ENCODE data around the gene NHLH2. TPM values are rescaled to one million over a fixed set of nuclear protein-coding genes. Genes with fewer than 3 reads are reported as not detected.

The NHLH2 gene
- polyA plus RNA-seq, 1 donor, result not detected

- DNase-seq, result no peak
Observed at GRCh38 chr1:115838431-115839028, 2.4 kb downstream of the NHLH2 start.

DNA sequence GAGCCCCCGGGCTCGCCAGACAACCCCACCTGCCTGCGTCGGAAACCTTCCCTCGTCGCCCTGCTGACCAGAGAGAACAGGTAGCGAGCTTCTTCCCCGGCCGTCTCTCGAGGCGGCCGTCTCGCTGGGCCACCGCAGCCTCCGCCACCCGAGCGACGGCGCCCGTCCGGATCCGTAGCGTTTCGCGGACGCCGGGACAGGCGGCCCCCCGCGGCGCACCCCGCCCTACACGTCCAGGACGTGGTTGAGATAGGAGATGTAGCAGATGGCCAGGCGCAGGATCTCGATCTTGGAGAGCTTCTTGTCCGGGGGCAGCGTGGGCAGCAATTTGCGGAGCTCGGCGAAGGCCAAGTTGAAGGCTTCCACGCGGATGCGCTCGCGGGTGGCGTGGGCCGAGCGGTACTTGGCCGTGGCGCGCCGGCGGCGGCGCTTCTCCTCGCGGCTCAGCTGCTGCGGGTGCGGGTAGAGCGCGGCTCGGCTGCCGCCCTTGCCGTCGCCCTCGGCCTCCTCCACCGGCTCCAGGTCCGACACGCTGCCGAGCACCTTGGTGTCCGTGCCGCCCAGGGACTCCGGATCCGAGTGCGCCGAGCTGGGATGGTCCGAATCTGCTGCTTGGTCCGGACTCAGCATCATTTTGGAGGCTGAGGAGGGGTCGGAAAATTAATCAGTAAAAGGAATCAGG is 3.0 kb downstream of the NHLH2 start:
- peak; percentile 18 for DNase-seq

- DNase-seq, result no peak
Observed at GRCh38 chr1:115837341-115837739, 3.6 kb downstream of the NHLH2 start.

DNA sequence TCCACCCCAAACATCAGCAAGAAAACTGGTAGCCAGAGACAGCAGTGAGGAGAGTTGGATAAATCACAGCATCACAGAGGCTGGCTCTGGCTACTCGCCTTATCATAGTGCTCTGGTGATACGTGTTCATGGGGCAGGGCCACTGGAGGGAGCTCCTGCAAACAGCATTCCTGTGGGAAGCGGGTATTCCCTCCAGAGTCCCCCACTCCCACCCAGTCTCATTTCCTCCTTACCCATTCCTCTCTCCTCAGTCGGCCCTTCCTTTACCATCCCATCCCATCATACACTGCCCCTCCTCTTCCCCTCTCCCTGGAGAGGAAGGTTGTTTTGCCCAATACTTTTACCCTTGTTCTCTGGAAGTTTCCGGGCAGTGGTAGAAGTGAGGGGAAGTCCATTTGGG is 7.1 kb downstream of the NHLH2 start:
- DNase-seq, result no peak

- DNase-seq, result no peak
Observed at GRCh38 chr1:115832651-115833050, 8.3 kb downstream of the NHLH2 start.

DNA sequence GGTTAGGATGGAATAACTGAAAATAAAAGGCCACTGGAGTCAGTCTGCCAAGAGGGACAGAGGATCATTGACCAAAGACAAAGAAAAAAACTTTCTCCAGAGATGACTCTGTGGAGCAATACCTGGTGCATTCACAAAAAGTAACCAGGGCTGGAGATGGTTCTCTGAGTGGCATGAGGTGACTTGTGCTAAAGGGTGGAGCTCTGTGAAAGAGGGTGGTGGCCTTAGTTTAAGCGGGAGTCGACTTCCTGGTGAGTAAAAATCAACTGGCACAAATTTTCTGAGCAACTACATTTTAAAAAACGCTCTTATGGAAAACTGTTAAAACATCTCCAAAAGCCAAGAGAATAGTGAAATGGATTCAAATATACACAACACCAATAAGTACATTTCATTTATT is 10.0 kb downstream of the NHLH2 start:
- no peak for DNase-seq

- DNase-seq, result no peak
Observed at GRCh38 chr1:115829947-115830346, 11.0 kb downstream of the NHLH2 start.

GRCh38 chr1:115829023-115829674 is 11.8 kb downstream of the NHLH2 start:
- no peak for DNase-seq

- DNase-seq, result peak; percentile 37
Observed at GRCh38 chr1:115828101-115829022, 12.6 kb downstream of the NHLH2 start.

DNA sequence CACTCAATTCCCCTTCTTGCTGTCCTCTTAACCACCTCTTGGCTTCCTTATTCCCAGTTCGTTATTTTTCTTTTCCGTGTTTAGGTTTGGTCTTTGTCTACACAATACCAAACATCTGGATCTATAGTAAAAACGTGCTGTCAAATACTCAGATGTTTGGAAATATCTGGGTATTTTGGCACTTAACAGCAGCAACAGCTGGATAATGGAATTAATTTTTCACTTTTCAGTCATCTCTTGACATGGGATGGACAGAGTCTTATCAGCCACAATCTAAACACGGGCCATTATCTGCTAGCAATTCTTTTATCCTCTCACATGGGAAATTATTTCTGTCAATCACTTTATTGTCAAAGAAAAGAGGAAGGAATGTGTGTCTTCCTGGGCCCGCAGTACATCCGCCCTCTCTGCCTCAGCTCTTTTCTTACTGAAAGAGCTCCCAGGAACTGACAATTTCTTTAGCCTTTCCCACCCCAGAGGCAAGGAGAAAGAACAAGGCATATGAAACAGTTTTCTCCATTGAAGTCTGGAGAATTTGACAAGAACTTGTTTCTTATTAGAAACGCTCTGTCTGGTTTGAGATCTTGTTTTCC is 13.4 kb downstream of the NHLH2 start:
- DNase-seq, result no peak

GRCh38 chr1:115826628-115827027 is 14.3 kb downstream of the NHLH2 start:
- no peak for DNase-seq

DNA sequence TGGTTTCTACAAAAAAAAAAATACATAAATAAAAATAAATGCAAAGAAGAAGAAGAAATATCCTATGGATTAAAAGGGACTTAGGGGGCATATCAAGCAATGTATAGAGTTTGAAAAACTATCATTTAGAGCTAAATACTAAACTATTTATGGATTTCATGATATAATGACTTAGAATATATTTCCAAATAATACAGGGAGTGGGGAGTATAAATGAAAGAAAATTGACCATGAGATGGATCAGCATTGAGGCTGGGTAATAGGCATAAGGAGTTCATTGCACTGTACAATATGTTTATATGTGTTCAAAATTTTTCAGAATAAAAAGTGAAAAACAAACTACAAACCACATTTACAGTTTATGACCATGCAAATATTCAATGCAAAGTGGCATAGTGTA is 18.8 kb downstream of the NHLH2 start:
- DNase-seq, result no peak

DNA sequence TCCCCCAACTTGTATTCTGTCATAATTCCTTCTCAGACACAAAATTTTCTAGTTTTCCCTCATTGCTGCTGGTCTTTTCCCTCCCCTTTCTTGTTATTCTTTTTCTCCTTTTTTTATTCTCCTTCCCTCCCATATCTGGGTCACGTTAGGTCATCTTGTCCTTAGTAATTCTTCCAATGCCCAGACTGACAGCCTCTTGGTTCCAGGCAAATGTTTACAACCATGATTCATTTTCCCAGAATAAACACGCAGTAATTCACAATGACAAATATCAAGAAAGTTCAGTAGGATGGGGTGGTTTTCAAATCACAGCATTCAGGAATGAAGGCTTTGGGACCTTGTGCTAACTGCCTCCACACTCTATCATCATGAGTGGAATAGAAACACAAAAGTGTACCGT is 25.2 kb downstream of the NHLH2 start:
- DNase-seq, result no peak

DNA sequence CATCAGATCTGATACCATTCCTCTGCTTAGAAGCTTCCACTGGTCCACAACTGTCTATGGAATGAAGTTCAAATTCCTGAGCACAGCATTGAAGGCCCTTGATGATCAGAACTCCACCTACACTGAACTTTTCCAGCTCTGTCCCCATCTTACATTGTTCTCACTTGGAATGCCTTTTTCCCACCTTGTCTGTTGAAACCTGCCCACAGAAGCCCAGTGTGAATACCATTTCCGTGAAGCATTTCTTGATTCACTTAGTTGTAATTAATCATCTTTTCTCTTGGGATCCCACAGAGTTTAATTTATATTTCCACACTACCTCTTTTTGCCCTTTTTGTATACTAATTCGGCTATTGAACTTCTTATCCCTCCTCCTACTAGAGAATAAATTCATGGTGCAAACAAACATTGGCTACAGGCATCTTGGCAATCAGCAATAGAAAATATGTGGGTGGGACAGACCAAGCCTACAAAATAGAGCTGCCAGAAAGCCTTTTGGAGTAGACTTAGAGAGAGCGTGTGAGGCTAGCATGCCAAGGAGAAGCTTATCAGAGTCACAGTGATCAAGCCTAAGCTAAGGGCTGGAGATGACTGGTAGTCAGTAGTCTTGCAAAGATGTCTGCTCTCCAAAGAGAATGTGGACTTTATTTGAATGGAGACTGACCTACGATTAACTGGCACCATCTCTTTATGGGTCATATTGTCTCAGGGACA is 26.1 kb downstream of the NHLH2 start:
- no peak for DNase-seq

- DNase-seq, result no peak
Observed at GRCh38 chr1:115813727-115814126, 27.2 kb downstream of the NHLH2 start.

DNA sequence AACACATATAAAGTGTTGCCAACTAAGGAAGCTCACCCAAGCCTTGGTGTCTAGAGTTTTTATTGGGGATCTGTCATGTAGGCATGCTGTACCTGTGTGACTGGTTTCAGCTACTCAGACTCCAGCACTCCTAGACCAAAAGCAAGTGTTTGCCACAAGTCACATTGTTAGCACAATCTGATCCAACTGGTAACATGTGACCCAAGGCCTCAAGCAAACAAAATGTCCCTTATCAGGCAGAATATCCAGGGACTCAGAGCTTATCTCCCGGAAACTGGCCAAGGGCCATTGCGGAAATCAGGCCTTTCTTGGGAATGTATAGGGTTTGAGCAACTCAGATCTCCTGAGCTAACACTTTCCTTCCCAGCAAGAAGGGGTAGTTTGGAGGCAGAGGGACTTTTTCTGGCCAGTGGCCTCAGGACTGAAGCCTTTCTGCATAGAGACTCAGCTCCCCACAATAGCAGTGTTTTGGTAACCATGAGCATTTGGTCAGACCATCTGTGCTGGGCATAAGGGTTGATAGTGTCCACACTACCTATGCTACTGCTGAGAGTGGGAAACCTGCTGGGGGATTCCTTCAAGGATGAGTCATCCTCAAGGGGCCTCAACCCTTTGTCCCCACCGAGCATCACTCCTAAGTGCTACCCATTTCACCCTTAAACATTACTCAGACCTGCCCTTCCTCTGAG is 29.6 kb downstream of the NHLH2 start:
- no peak for DNase-seq

- no peak for DNase-seq
Observed at GRCh38 chr1:115810609-115811008, 30.3 kb downstream of the NHLH2 start.

GRCh38 chr1:115809847-115810246 is 31.1 kb downstream of the NHLH2 start:
- DNase-seq, result no peak

GRCh38 chr1:115809076-115809475 is 31.9 kb downstream of the NHLH2 start:
- no peak for DNase-seq

GRCh38 chr1:115807723-115808122 is 33.2 kb downstream of the NHLH2 start:
- DNase-seq, result peak; percentile 74

DNA sequence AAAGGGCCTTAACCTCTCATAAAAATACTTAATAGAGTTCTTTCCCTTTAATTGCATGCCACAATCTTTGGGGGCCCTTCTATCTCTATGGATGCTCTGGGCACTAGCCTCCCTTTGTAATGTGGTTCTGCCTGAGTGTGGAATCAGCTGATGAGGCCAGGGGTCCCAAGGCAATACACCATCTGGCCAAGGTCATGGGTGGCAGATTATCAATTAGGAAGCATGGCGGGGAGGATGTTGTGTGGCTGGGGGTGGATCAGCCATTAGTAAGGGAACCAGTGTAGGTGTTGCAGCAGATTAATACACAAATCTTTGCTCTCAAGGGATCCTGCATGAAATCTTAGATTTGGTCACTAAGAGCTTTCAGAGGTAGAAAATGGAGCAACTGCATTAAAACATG is 35.3 kb downstream of the NHLH2 start:
- no peak for DNase-seq

Data from left kidney (tissue), 2 donors.